ENCODE data around the gene CLEC10A. TPM values are rescaled to one million over a fixed set of nuclear protein-coding genes. Genes with fewer than 3 reads are reported as not detected.

CLEC10A gene
- total RNA-seq, 6 experiments from 2014 or later, result 0.77 to 2.6 (median 1.5) TPM

GRCh38 chr17:7025245-7025644 is 54.8 kb downstream of the CLEC10A start:
- ATAC-seq (no peak), DNase-seq (no peak)
- no peaks in the 10 kb centered on the region for H3K36me3 ChIP-seq
- H3K27ac ChIP-seq, result no peak overlapping the region
- H3K4me3 ChIP-seq, result no peak overlapping the region
- WGBS (ENCODE audit: insufficient coverage, low coverage, low lambda C conversion rate, missing lambda C conversion rate), result 64% methylated on average over 1 of the region's 1 CpG
- no peaks in the 10 kb centered on the region for H3K9me3 ChIP-seq
- H3K4me1 ChIP-seq, result peaks cover 0 to 10% (median 0%) of the 10 kb centered on the region in 4 donors
- H3K27me3 ChIP-seq, result no peaks in the 10 kb centered on the region
- TF ChIP-seq CTCF (IDR thresholded peaks at IDR 0.05), result no peak
- TF ChIP-seq POLR2A (IDR thresholded peaks at IDR 0.05), result no peak
- intact Hi-C loops (cut with DNase I), result no loop called here

Small RNA genes lying within 50 kb of the gene (small RNA-seq; reads per million reads assigned to genes)
- gene AC120057.1, result 0 reads per million in 2 experiments

Other genes starting within 250 kb of the CLEC10A start
- not detected for gene TEKT1, start 248.5 kb downstream of the CLEC10A start, total RNA-seq
- gene ALOX12, start 84.2 kb downstream of the CLEC10A start, total RNA-seq, result under 1 TPM in 2 of 6 experiments, not detected in 4; 0.17 to 0.27 TPM
- 100 to 1,000 TPM in 3 of 6 experiments, 10 to 100 TPM in 3; 72.5 to 141 (median 108) TPM for gene RNASEK, start 67.6 kb downstream of the CLEC10A start, total RNA-seq
- 1 to 10 TPM in 5 of 6 experiments, under 1 TPM in 1; 0.71 to 3.5 (median 1.5) TPM for gene BCL6B, start 57.2 kb downstream of the CLEC10A start, total RNA-seq
- 10 to 100 TPM; 14.7 to 66.4 (median 39.5) TPM for gene SLC16A13, start 44.2 kb downstream of the CLEC10A start, total RNA-seq
- gene SLC16A11, start 36.2 kb downstream of the CLEC10A start, total RNA-seq, result 10 to 100 TPM in 1 of 6 experiments, 1 to 10 TPM in 4, under 1 TPM in 1; 0.84 to 10.2 (median 2.4) TPM
- 100 to 1,000 TPM; 412 to 553 (median 461) TPM for gene ASGR2, start 34.6 kb upstream of the CLEC10A start, total RNA-seq
- gene ASGR1, start 99.1 kb upstream of the CLEC10A start, total RNA-seq, result 100 to 1,000 TPM; 399 to 624 (median 417) TPM
- 1 to 10 TPM; 3.0 to 6.4 (median 4.1) TPM for gene DLG4, start 139.6 kb upstream of the CLEC10A start, total RNA-seq
- gene ACADVL, start 139.7 kb upstream of the CLEC10A start, total RNA-seq, result 1,000 to 10,000 TPM in 3 of 6 experiments, 100 to 1,000 TPM in 3; 640 to 1,849 (median 1,071) TPM
- gene DVL2, start 154.3 kb upstream of the CLEC10A start, total RNA-seq, result 10 to 100 TPM in 4 of 6 experiments, 1 to 10 TPM in 2; 9.6 to 13.5 (median 12.8) TPM
- 10 to 100 TPM; 16.0 to 24.3 (median 18.2) TPM for gene PHF23, start 159.2 kb upstream of the CLEC10A start, total RNA-seq
- gene GABARAP, start 162.2 kb upstream of the CLEC10A start, total RNA-seq, result 100 to 1,000 TPM; 238 to 330 (median 244) TPM
- 10 to 100 TPM; 25.9 to 34.6 (median 31.9) TPM for gene CTDNEP1, start 171.5 kb upstream of the CLEC10A start, total RNA-seq
- gene ELP5, start 172.0 kb upstream of the CLEC10A start, total RNA-seq, result 10 to 100 TPM; 14.2 to 29.6 (median 22.9) TPM
- gene CLDN7, start 182.2 kb upstream of the CLEC10A start, total RNA-seq, result 100 to 1,000 TPM in 1 of 6 experiments, 10 to 100 TPM in 4, 1 to 10 TPM in 1; 9.6 to 114 (median 23.3) TPM
- gene SLC2A4, start 201.5 kb upstream of the CLEC10A start, total RNA-seq, result 1 to 10 TPM in 4 of 6 experiments, under 1 TPM in 2; 0.66 to 2.1 (median 1.4) TPM
- gene YBX2, start 214.4 kb upstream of the CLEC10A start, total RNA-seq, result 1 to 10 TPM in 2 of 6 experiments, under 1 TPM in 4; 0.27 to 1.7 (median 0.90) TPM
- gene EIF5A, start 227.4 kb upstream of the CLEC10A start, total RNA-seq, result 100 to 1,000 TPM; 222 to 299 (median 238) TPM
- gene GPS2, start 235.1 kb upstream of the CLEC10A start, total RNA-seq, result 10 to 100 TPM; 22.0 to 48.1 (median 23.2) TPM
- gene NEURL4, start 249.1 kb upstream of the CLEC10A start, total RNA-seq, result 10 to 100 TPM in 4 of 6 experiments, 1 to 10 TPM in 2; 4.2 to 22.1 (median 10.8) TPM